Activated CD8-positive, alpha-beta memory T cell treated with anti-CD3 and anti-CD28 coated beads, Interleukin-2, amount 10 ng/mL, durations not matched to agents 7 days and 5 days (primary cell): ENCODE data around the gene CAPN13. TPM values are rescaled to one million over a fixed set of nuclear protein-coding genes. Genes with fewer than 3 reads are reported as not detected.
A peak's percentile ranks its signal among the peaks of the same experiment; 100 is the strongest.

Experiments used
- ATAC-seq: fragments of 150-1000 bp; cut with Tn5 transposase; one replicate; pipeline ENCODE4 v1.10.0; 2021; ENCODE audit warnings: moderate library complexity
- CTCF ChIA-PET: fragments of 350-600 bp; sonication (Branson Sonifier 250); formaldehyde crosslinking; loops from one replicate; lab custom pipeline; 2021; ENCODE audit warnings: antibody characterized with exemption; lab: Charles Lee
- DNase-seq: peaks from one replicate; pipeline ENCODE4 v3.0.0-alpha.2; 2020
- H3K27ac Mint-ChIP-seq: one replicate; pipeline ENCODE4 v1.8.0; 2021; ENCODE audit warnings: mild to moderate bottlenecking, mixed read lengths
- H3K27me3 Mint-ChIP-seq: one replicate; pipeline ENCODE4 v1.8.0; 2021; ENCODE audit warnings: mixed read lengths
- H3K36me3 Mint-ChIP-seq: one replicate; pipeline ENCODE4 v1.8.0; 2021; ENCODE audit warnings: mild to moderate bottlenecking, mixed read lengths
- H3K4me1 Mint-ChIP-seq: one replicate; pipeline ENCODE4 v1.8.0; 2021; ENCODE audit warnings: mixed read lengths
- H3K4me3 Mint-ChIP-seq: one replicate; pipeline ENCODE4 v1.8.0; 2021; ENCODE audit warnings: mild to moderate bottlenecking, moderate library complexity, mixed read lengths
- H3K9me3 Mint-ChIP-seq: one replicate; pipeline ENCODE4 v1.8.0; 2022; ENCODE audit warnings: low read depth, mixed read lengths
- total RNA-seq, 2 experiments: library from RNA; stranded (reverse); gene quantifications; one replicate each; pipeline ENCODE4 v1.2.3, GENCODE V29; 2021

The CAPN13 gene
- total RNA-seq, 2 experiments from 2014 or later: not detected

GRCh38 chr2:30744823-30745222 lies 62.4 kb downstream of the CAPN13 start:
- CTCF ChIA-PET: no interaction called here
- Mint-ChIP-seq H3K27me3 (peaks cover 14% of the 10 kb centered on the region), H3K36me3 (no peaks in the 10 kb centered on the region), H3K9me3 (no peaks in the 10 kb centered on the region), H3K4me3 (no peak overlapping the region), H3K4me1 (no peaks in the 10 kb centered on the region), H3K27ac (no peak overlapping the region)
- DNase-seq (no peak), ATAC-seq (no peak)

- Mint-ChIP-seq H3K9me3 (no peaks in the 10 kb centered on the region), H3K36me3 (no peaks in the 10 kb centered on the region), H3K27me3 (peaks cover 8% of the 10 kb centered on the region), H3K4me3 (no peak overlapping the region), H3K27ac (no peak overlapping the region), H3K4me1 (no peaks in the 10 kb centered on the region)
- CTCF ChIA-PET: no interaction called here
- ATAC-seq (no peak), DNase-seq (no peak)
Measured at GRCh38 chr2:30741576-30741975, 65.7 kb downstream of the CAPN13 start.

GRCh38 chr2:30738141-30738911 lies 68.9 kb downstream of the CAPN13 start:
- no peak overlapping the region for H3K27ac Mint-ChIP-seq
- ATAC-seq: no peak
- no peaks in the 10 kb centered on the region for H3K36me3 Mint-ChIP-seq
- CTCF ChIA-PET: no interaction called here
- no peaks in the 10 kb centered on the region for H3K4me1 Mint-ChIP-seq
- peaks cover 6% of the 10 kb centered on the region for H3K27me3 Mint-ChIP-seq
- no peak for DNase-seq
- no peaks in the 10 kb centered on the region for H3K9me3 Mint-ChIP-seq
- H3K4me3 Mint-ChIP-seq: no peak overlapping the region

GRCh38 chr2:30737326-30737610 lies 70.0 kb downstream of the CAPN13 start:
- CTCF ChIA-PET: no interaction called here
- H3K4me3 Mint-ChIP-seq: no peak overlapping the region

GRCh38 chr2:30736461-30737325 lies 70.6 kb downstream of the CAPN13 start:
- DNase-seq (no peak), ATAC-seq (no peak)
- Mint-ChIP-seq H3K9me3 (no peaks in the 10 kb centered on the region), H3K27me3 (peaks cover 6% of the 10 kb centered on the region), H3K4me3 (no peak overlapping the region), H3K4me1 (no peaks in the 10 kb centered on the region), H3K27ac (no peak overlapping the region), H3K36me3 (no peaks in the 10 kb centered on the region)
- CTCF ChIA-PET: no interaction called here

More at GRCh38 chr2:30737326-30737610, 70.0 kb downstream of the CAPN13 start:
- DNase-seq: no peak
- no peaks in the 10 kb centered on the region for H3K4me1 Mint-ChIP-seq
- ATAC-seq: no peak
- H3K27me3 Mint-ChIP-seq: peaks cover 6% of the 10 kb centered on the region
- H3K36me3 Mint-ChIP-seq: no peaks in the 10 kb centered on the region
- no peaks in the 10 kb centered on the region for H3K9me3 Mint-ChIP-seq
- H3K27ac Mint-ChIP-seq: no peak overlapping the region

GRCh38 chr2:30733876-30734520 lies 73.2 kb downstream of the CAPN13 start:
- Mint-ChIP-seq H3K4me1 (no peaks in the 10 kb centered on the region), H3K4me3 (no peak overlapping the region), H3K27me3 (peaks cover 5% of the 10 kb centered on the region), H3K9me3 (no peaks in the 10 kb centered on the region), H3K27ac (no peak overlapping the region), H3K36me3 (no peaks in the 10 kb centered on the region)
- DNase-seq (no peak), ATAC-seq (no peak)
- CTCF ChIA-PET: no interaction called here

GRCh38 chr2:30732876-30733275 lies 74.4 kb downstream of the CAPN13 start:
- Mint-ChIP-seq H3K27me3 (peaks cover 2% of the 10 kb centered on the region), H3K4me1 (no peaks in the 10 kb centered on the region), H3K36me3 (no peaks in the 10 kb centered on the region), H3K4me3 (no peak overlapping the region), H3K27ac (no peak overlapping the region), H3K9me3 (no peaks in the 10 kb centered on the region)
- CTCF ChIA-PET: no interaction called here
- DNase-seq (no peak), ATAC-seq (no peak)

GRCh38 chr2:30732376-30732775 lies 74.9 kb downstream of the CAPN13 start:
- CTCF ChIA-PET: no interaction called here
- Mint-ChIP-seq H3K27ac (no peak overlapping the region), H3K36me3 (no peaks in the 10 kb centered on the region), H3K27me3 (peaks cover 2% of the 10 kb centered on the region), H3K4me1 (no peaks in the 10 kb centered on the region), H3K4me3 (no peak overlapping the region), H3K9me3 (no peaks in the 10 kb centered on the region)
- ATAC-seq (no peak), DNase-seq (no peak)

- DNase-seq (no peak), ATAC-seq (no peak)
- no peaks in the 10 kb centered on the region for H3K36me3 Mint-ChIP-seq
- no peaks in the 10 kb centered on the region for H3K4me1 Mint-ChIP-seq
- H3K27ac Mint-ChIP-seq: no peak overlapping the region
- no peak overlapping the region for H3K4me3 Mint-ChIP-seq
- CTCF ChIA-PET: interaction anchor here (2.7 kb wide), 1 partner anchor 20 kb away, joined by 9 read pairs; no protein-coding TSS in a partner anchor
- no peaks in the 10 kb centered on the region for H3K9me3 Mint-ChIP-seq
- H3K27me3 Mint-ChIP-seq: no peaks in the 10 kb centered on the region
Measured at GRCh38 chr2:30731706-30732105, 75.5 kb downstream of the CAPN13 start.

GRCh38 chr2:30730736-30731647 lies 76.3 kb downstream of the CAPN13 start:
- Mint-ChIP-seq H3K4me1 (no peaks in the 10 kb centered on the region), H3K36me3 (no peaks in the 10 kb centered on the region), H3K4me3 (no peak overlapping the region), H3K27ac (no peak overlapping the region), H3K9me3 (no peaks in the 10 kb centered on the region), H3K27me3 (peaks cover 2% of the 10 kb centered on the region)
- ATAC-seq (no peak), DNase-seq (no peak)
- CTCF ChIA-PET: interaction anchor here (2.7 kb wide), 1 partner anchor 19 kb away, joined by 9 read pairs; no protein-coding TSS in a partner anchor

GRCh38 chr2:30729031-30729430 lies 78.2 kb downstream of the CAPN13 start:
- no peaks in the 10 kb centered on the region for H3K4me1 Mint-ChIP-seq
- H3K27me3 Mint-ChIP-seq: peaks cover 19% of the 10 kb centered on the region
- no peak for DNase-seq
- ATAC-seq: no peak
- CTCF ChIA-PET: interaction anchor here (0.9 kb wide), 1 partner anchor 15 kb away, joined by 6 read pairs; no protein-coding TSS in a partner anchor
- no peaks in the 10 kb centered on the region for H3K36me3 Mint-ChIP-seq
- H3K9me3 Mint-ChIP-seq: no peaks in the 10 kb centered on the region
- no peak overlapping the region for H3K27ac Mint-ChIP-seq
- H3K4me3 Mint-ChIP-seq: no peak overlapping the region

GRCh38 chr2:30722936-30723725 lies 84.1 kb downstream of the CAPN13 start:
- Mint-ChIP-seq H3K27me3 (peaks cover 37% of the 10 kb centered on the region), H3K36me3 (no peaks in the 10 kb centered on the region), H3K27ac (no peak overlapping the region), H3K4me3 (no peak overlapping the region), H3K4me1 (no peaks in the 10 kb centered on the region), H3K9me3 (no peaks in the 10 kb centered on the region)
- CTCF ChIA-PET: interaction anchor here (1.4 to 1.9 kb wide), 2 partner anchors 12 to 140 kb away, joined by 3 to 6 read pairs; no protein-coding TSS in a partner anchor
- ATAC-seq (no peak), DNase-seq (peak; percentile 25)
